ENCODE data around the gene SLC43A3.

DNA sequence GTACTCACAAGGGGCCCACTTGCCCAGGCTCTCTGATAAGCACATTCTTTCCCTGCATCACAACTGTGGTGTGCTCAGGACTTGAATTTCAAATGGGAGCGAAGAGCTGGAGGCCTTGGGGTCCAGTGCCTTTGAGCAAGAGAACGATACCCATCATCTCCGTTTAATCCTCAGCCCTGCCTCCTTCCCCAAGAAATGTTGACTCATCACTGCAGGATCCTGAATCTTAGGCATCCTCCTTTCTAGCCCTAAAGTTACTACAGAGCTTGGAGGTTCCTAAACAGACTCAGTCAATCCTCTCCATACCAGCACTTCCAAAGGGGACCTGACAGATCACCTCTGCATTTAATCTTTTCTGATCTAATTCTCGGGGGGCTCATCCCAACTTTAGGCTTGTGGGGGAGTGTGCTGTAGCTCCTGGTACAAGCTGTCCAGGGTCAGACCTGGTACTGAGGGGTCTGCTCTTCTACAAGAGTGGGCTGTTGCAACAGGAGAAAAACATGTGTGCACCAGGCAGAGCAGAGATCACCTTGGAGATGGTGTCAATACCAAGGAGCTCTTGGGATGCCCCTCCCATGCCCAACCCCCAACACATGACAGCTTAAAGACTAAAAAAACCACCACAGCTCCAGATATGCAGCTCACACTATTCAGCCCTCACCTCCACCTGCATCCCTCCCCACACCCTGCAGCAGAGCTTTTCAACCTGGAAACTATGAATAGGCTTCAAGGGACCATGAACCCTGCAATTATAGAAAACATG is 32.5 kb downstream of the SLC43A3 start:
- TF ChIP-seq, protein P1, sequence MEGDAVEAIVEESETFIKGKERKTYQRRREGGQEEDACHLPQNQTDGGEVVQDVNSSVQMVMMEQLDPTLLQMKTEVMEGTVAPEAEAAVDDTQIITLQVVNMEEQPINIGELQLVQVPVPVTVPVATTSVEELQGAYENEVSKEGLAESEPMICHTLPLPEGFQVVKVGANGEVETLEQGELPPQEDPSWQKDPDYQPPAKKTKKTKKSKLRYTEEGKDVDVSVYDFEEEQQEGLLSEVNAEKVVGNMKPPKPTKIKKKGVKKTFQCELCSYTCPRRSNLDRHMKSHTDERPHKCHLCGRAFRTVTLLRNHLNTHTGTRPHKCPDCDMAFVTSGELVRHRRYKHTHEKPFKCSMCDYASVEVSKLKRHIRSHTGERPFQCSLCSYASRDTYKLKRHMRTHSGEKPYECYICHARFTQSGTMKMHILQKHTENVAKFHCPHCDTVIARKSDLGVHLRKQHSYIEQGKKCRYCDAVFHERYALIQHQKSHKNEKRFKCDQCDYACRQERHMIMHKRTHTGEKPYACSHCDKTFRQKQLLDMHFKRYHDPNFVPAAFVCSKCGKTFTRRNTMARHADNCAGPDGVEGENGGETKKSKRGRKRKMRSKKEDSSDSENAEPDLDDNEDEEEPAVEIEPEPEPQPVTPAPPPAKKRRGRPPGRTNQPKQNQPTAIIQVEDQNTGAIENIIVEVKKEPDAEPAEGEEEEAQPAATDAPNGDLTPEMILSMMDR (IDR thresholded peaks at IDR 0.05; ENCODE audit: low read depth, low read length, poor library complexity, severe bottlenecking): no peak
- no peak for TF ChIP-seq EZH2phosphoT487 (IDR thresholded peaks at IDR 0.05; ENCODE audit: borderline replicate concordance, low read length)

Measured in DOHH2 (cell line).